H9 (cell line): Measurements from ENCODE around the gene CYB5RL. TPM values are rescaled to one million over a fixed set of nuclear protein-coding genes. Genes with fewer than 3 reads are reported as not detected.
A peak's percentile ranks its signal among the peaks of the same experiment; 100 is the strongest.
"Not testable (repeated sequence)": the region's sequence is repeated elsewhere in the genome, so short reads cannot be mapped to it uniquely, and the experiment has no call there.

Source experiments
- DNase-seq: peaks from one replicate; pipeline ENCODE4 v3.0.0-alpha.2; 2017
- H2AFZ ChIP-seq: one replicate; pipeline ENCODE4 v1.6.1; 2013; ENCODE audit warnings: mild to moderate bottlenecking, low read length, control low read depth, moderate library complexity
- H2AK5ac ChIP-seq: 2 replicates; pipeline ENCODE4 v1.6.1; 2013; ENCODE audit warnings: low read length, control low read depth, mixed read lengths; ENCODE audit not compliant: insufficient read length
- H2BK120ac ChIP-seq: one replicate; pipeline ENCODE4 v1.6.1; 2013; ENCODE audit warnings: low read depth, mild to moderate bottlenecking, low read length, control low read depth, inconsistent platforms; ENCODE audit not compliant: poor library complexity, severe bottlenecking
- H2BK12ac ChIP-seq: 2 replicates; pipeline ENCODE4 v1.6.1; 2013; ENCODE audit warnings: low read length, control low read depth, mixed read lengths, low read depth; ENCODE audit not compliant: insufficient read length
- H2BK15ac ChIP-seq: 2 replicates; pipeline ENCODE4 v1.6.1; 2013; ENCODE audit warnings: low read depth, low read length, control low read depth
- H2BK20ac ChIP-seq: one replicate; pipeline ENCODE4 v1.6.1; 2013; ENCODE audit warnings: low read depth, mild to moderate bottlenecking, low read length, control low read depth, inconsistent platforms; ENCODE audit not compliant: poor library complexity, severe bottlenecking
- H2BK5ac ChIP-seq: 2 replicates; pipeline ENCODE4 v1.6.1; 2013; ENCODE audit warnings: low read length, control low read depth, mixed read lengths; ENCODE audit not compliant: insufficient read length
- H3K14ac ChIP-seq: 2 replicates; pipeline ENCODE4 v1.6.1; 2013; ENCODE audit warnings: low read length, control low read depth; ENCODE audit not compliant: insufficient read depth
- H3K18ac ChIP-seq: 2 replicates; pipeline ENCODE4 v1.6.1; 2013; ENCODE audit warnings: low read depth, mild to moderate bottlenecking, mixed read lengths, low read length, control low read depth; ENCODE audit not compliant: insufficient read length
- H3K23ac ChIP-seq: 2 replicates; pipeline ENCODE4 v1.6.1; 2013; ENCODE audit warnings: low read length, control low read depth, mixed read lengths, low read depth; ENCODE audit not compliant: insufficient read length
- H3K23me2 ChIP-seq: 2 replicates; pipeline ENCODE4 v1.6.1; 2013; ENCODE audit warnings: low read depth, mild to moderate bottlenecking, mixed read lengths, low read length, control low read depth; ENCODE audit not compliant: insufficient read length, poor library complexity, severe bottlenecking
- H3K27ac ChIP-seq: 2 replicates; pipeline ENCODE4 v1.5.1; 2013; ENCODE audit warnings: low read length, control low read depth, mixed read lengths, low read depth; ENCODE audit not compliant: insufficient read length
- H3K27me3 ChIP-seq: 2 replicates; pipeline ENCODE4 v1.6.1; 2013; ENCODE audit warnings: low read length, control low read depth, inconsistent platforms; ENCODE audit not compliant: insufficient read depth
- H3K4ac ChIP-seq: 2 replicates; pipeline ENCODE4 v1.6.1; 2013; ENCODE audit warnings: low read depth, mild to moderate bottlenecking, control low read depth, inconsistent platforms, low read length, moderate library complexity
- H3K4me1 ChIP-seq: 2 replicates; pipeline ENCODE4 v1.6.1; 2013; ENCODE audit warnings: low read length, control low read depth, inconsistent platforms; ENCODE audit not compliant: insufficient read depth
- H3K4me2 ChIP-seq: 2 replicates; pipeline ENCODE4 v1.6.1; 2013; ENCODE audit warnings: low read length, control low read depth, mixed read lengths; ENCODE audit not compliant: insufficient read length, insufficient read depth
- H3K56ac ChIP-seq: 2 replicates; pipeline ENCODE4 v1.6.1; 2013; ENCODE audit warnings: low read depth, mild to moderate bottlenecking, mixed read lengths, low read length, control low read depth; ENCODE audit not compliant: insufficient read length
- H3K79me1 ChIP-seq: 2 replicates; pipeline ENCODE4 v1.6.1; 2013; ENCODE audit warnings: low read depth, mild to moderate bottlenecking, moderate library complexity, low read length, control low read depth, inconsistent platforms; ENCODE audit not compliant: insufficient read depth, poor library complexity, severe bottlenecking
- H3K79me2 ChIP-seq: 2 replicates; pipeline ENCODE4 v1.6.1; 2013; ENCODE audit warnings: low read length, control low read depth, inconsistent platforms; ENCODE audit not compliant: insufficient read depth
- H3K9ac ChIP-seq: 2 replicates; pipeline ENCODE4 v1.6.1; 2013; ENCODE audit warnings: low read length, control low read depth, mixed read lengths; ENCODE audit not compliant: insufficient read length; ENCODE audit errors: extremely low read depth
- H3K9me3 ChIP-seq: one replicate; pipeline ENCODE4 v1.6.1; 2013; ENCODE audit warnings: low read depth, low read length, inconsistent platforms; ENCODE audit not compliant: control insufficient read depth
- H3T11ph ChIP-seq: one replicate; pipeline ENCODE4 v1.6.1; 2013; ENCODE audit warnings: mild to moderate bottlenecking, low read length, control low read depth, inconsistent platforms
- H4K20me1 ChIP-seq: one replicate; pipeline ENCODE4 v1.6.1; 2013; ENCODE audit not compliant: control insufficient read depth, insufficient read length, insufficient read depth
- H4K5ac ChIP-seq: 2 replicates; pipeline ENCODE4 v1.6.1; 2013; ENCODE audit warnings: low read depth, mild to moderate bottlenecking, mixed read lengths, low read length, control low read depth; ENCODE audit not compliant: insufficient read length
- H4K8ac ChIP-seq: replicated peaks from 2 replicates; pipeline ENCODE4 v1.6.1; 2013; ENCODE audit warnings: low read length, control low read depth, mixed read lengths, low read depth; ENCODE audit not compliant: insufficient read length
- H4K91ac ChIP-seq: 2 replicates; pipeline ENCODE4 v1.6.1; 2013; ENCODE audit warnings: low read depth, mild to moderate bottlenecking, moderate library complexity, mixed read lengths, low read length, control low read depth; ENCODE audit not compliant: insufficient read length
- H3K27ac Mint-ChIP-seq, 3 experiments: 2 replicates in 2 of 3; 3 replicates in 1 of 3; pipeline ENCODE4 v1.8.0; 2020 to 2021; ENCODE audit warnings: mixed read lengths in 3 of 3, mild to moderate bottlenecking in 1 of 3, moderate library complexity in 1 of 3
- H3K27me3 Mint-ChIP-seq: 2 replicates; pipeline ENCODE4 v1.8.0; 2021; ENCODE audit warnings: low read depth, mild to moderate bottlenecking, moderate library complexity, mixed read lengths
- H3K36me3 Mint-ChIP-seq, 3 experiments: 2 replicates in 2 of 3; 3 replicates in 1 of 3; pipeline ENCODE4 v1.8.0; 2020 to 2021; ENCODE audit warnings: low read depth in 3 of 3, mixed read lengths in 3 of 3; ENCODE audit not compliant: insufficient read depth in 1 of 3
- H3K4me1 Mint-ChIP-seq, 2 experiments: 2 replicates each; pipeline ENCODE4 v1.8.0; 2020; ENCODE audit warnings: mixed read lengths in 2 of 2
- H3K4me3 Mint-ChIP-seq, 2 experiments: 2 replicates in 1 of 2; 3 replicates in 1 of 2; pipeline ENCODE4 v1.8.0; 2020 to 2021; ENCODE audit warnings: mild to moderate bottlenecking in 2 of 2, mixed read lengths in 2 of 2, moderate library complexity in 1 of 2
- H3K9me3 Mint-ChIP-seq, 2 experiments: 2 replicates in 1 of 2; 3 replicates in 1 of 2; pipeline ENCODE4 v1.8.0; 2020; ENCODE audit warnings: mild to moderate bottlenecking in 2 of 2, mixed read lengths in 2 of 2, moderate library complexity in 1 of 2
- CTCF ChIP-seq: fragments of 200-600 bp; sonication (generic); conservative IDR thresholded peaks from 3 replicates; pipeline ENCODE4 v1.8.0; 2021; ENCODE audit warnings: antibody characterized with exemption, mild to moderate bottlenecking
- WGBS: extraction: QIAGEN DNeasy Blood & Tissue Kit; methylation state at CpG from one replicate; pipeline ENCODE4 v1.1.7; 2013; ENCODE audit warnings: missing lambda C conversion rate, low lambda C conversion rate, mixed read lengths; ENCODE audit not compliant: insufficient read length; ENCODE audit errors: extremely low coverage; 5-methylcytosine and 5-hydroxymethylcytosine counted together
- total RNA-seq: library from RNA; stranded (reverse); gene quantifications from 2 replicates; pipeline ENCODE4 v1.2.1, GENCODE V29; 2021

The CYB5RL gene
- total RNA-seq, 1 experiment from 2014 or later = 12.6 TPM

GRCh38 chr1:54212872-54213271, 13.0 kb upstream of the CYB5RL start:
- no peaks in the 10 kb centered on the region for H3K4me1 ChIP-seq
- no peaks in the 10 kb centered on the region for H3K79me2 ChIP-seq
- H3T11ph ChIP-seq = no peak overlapping the region
- no peak overlapping the region for H4K5ac ChIP-seq
- H3K36me3 Mint-ChIP-seq = peaks cover 57 to 95% (median 83%) of the 10 kb centered on the region in 3 experiments; a peak in 6 of 7 replicates
- H3K9me3 ChIP-seq = no peaks in the 10 kb centered on the region
- H2BK15ac ChIP-seq = no peak overlapping the region
- no peak overlapping the region for H3K23ac ChIP-seq
- H2AK5ac ChIP-seq = no peak overlapping the region
- no peak overlapping the region for H3K27ac ChIP-seq
- no peaks in the 10 kb centered on the region for H4K20me1 ChIP-seq
- no peak for DNase-seq
- H3K14ac ChIP-seq = no peak overlapping the region
- no peak overlapping the region for H2BK12ac ChIP-seq
- H3K4me2 ChIP-seq = no peak overlapping the region
- H3K9ac ChIP-seq = no peak overlapping the region
- H2BK120ac ChIP-seq = no peak overlapping the region
- H3K23me2 ChIP-seq = no peaks in the 10 kb centered on the region
- no peaks in the 10 kb centered on the region for H3K79me1 ChIP-seq
- no peak overlapping the region for H4K91ac ChIP-seq
- WGBS = no CpG with 5 or more reads among the region's 1 CpG
- H3K4ac ChIP-seq = no peak overlapping the region
- no peaks in the 10 kb centered on the region for H3K27me3 ChIP-seq
- H3K56ac ChIP-seq = no peak overlapping the region
- H3K27me3 Mint-ChIP-seq = no peaks in the 10 kb centered on the region
- TF ChIP-seq CTCF = no peak
- no peaks in the 10 kb centered on the region for H3K9me3 Mint-ChIP-seq
- no peak overlapping the region for H4K8ac ChIP-seq
- peak overlapping the region in 1 of 3 experiments; percentile 76; a peak in 1 of 7 replicates for H3K27ac Mint-ChIP-seq
- no peak overlapping the region for H3K4me3 Mint-ChIP-seq
- no peak overlapping the region for H2AFZ ChIP-seq
- no peaks in the 10 kb centered on the region for H3K4me1 Mint-ChIP-seq
- H3K18ac ChIP-seq = no peak overlapping the region
- no peak overlapping the region for H2BK20ac ChIP-seq
- no peak overlapping the region for H2BK5ac ChIP-seq

GRCh38 chr1:54207896-54208295, 8.1 kb upstream of the CYB5RL start:
- not testable (repeated sequence) for H4K8ac ChIP-seq, H3K9me3 Mint-ChIP-seq, H2BK120ac ChIP-seq, DNase-seq, H2BK12ac ChIP-seq, H4K5ac ChIP-seq, H3K27me3 Mint-ChIP-seq, H2AK5ac ChIP-seq, H3K9ac ChIP-seq, H3T11ph ChIP-seq, H3K18ac ChIP-seq, H3K23ac ChIP-seq, H4K91ac ChIP-seq, H2BK5ac ChIP-seq, H3K56ac ChIP-seq, H3K23me2 ChIP-seq, H3K4me2 ChIP-seq, H2BK20ac ChIP-seq, H3K79me1 ChIP-seq, H3K4me1 Mint-ChIP-seq, H3K27me3 ChIP-seq, H2AFZ ChIP-seq, H3K4me1 ChIP-seq, H3K4me3 Mint-ChIP-seq, H3K79me2 ChIP-seq, H3K4ac ChIP-seq, H3K9me3 ChIP-seq, H4K20me1 ChIP-seq, H2BK15ac ChIP-seq, H3K27ac ChIP-seq, H3K14ac ChIP-seq
- peaks cover 54 to 86% (median 77%) of the 10 kb centered on the region in 3 experiments; a peak in 6 of 7 replicates for H3K36me3 Mint-ChIP-seq
- H3K27ac Mint-ChIP-seq = peak overlapping the region in 1 of 3 experiments; percentile 8; a peak in 1 of 7 replicates
- no CpG with 5 or more reads among the region's 4 CpGs for WGBS
